ENCODE data around the gene CAGE1.

CAGE1 gene

DNA sequence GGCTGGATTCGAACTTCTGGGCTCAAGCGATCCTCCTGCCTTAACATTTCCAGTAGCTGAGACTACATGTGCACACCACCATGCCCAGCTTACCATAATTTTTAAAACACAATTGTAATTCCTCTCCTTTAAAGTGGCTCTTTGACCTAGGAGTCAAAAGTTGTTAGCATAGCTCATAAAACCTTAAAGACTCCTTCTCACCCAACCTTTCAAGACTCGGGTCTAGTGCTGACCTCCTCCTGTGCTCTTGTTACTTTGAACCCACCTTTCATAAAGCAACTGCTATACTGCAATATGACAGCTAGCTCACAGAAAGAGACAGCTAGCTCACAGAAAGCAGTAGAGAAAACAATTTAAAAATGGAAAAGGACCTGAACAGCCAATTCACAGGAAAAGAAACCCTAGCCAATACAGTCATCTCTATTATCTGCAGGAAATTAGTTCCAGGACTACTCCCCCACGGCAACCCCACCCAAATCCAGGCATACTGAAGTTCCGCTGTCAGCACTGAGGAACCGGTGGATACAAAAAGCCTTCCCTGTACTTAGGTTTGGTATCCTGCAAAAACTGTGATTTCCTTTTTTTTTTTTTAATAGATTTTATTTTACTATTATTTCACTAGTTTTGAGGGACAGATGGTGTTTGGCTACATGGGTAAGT lies 96.8 kb downstream of the CAGE1 start:
- TF ChIP-seq, protein P1, sequence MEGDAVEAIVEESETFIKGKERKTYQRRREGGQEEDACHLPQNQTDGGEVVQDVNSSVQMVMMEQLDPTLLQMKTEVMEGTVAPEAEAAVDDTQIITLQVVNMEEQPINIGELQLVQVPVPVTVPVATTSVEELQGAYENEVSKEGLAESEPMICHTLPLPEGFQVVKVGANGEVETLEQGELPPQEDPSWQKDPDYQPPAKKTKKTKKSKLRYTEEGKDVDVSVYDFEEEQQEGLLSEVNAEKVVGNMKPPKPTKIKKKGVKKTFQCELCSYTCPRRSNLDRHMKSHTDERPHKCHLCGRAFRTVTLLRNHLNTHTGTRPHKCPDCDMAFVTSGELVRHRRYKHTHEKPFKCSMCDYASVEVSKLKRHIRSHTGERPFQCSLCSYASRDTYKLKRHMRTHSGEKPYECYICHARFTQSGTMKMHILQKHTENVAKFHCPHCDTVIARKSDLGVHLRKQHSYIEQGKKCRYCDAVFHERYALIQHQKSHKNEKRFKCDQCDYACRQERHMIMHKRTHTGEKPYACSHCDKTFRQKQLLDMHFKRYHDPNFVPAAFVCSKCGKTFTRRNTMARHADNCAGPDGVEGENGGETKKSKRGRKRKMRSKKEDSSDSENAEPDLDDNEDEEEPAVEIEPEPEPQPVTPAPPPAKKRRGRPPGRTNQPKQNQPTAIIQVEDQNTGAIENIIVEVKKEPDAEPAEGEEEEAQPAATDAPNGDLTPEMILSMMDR (IDR thresholded peaks at IDR 0.05), result no peak
- no peak for TF ChIP-seq ZFX (IDR thresholded peaks at IDR 0.05; ENCODE audit: borderline replicate concordance)
- no peak overlapping the region for H3K27ac ChIP-seq

- no peak for TF ChIP-seq ZFX (IDR thresholded peaks at IDR 0.05; ENCODE audit: borderline replicate concordance)
- TF ChIP-seq, protein P1 (IDR thresholded peaks at IDR 0.05), result no peak
- H3K27ac ChIP-seq, result no peak overlapping the region
These were observed 99.5 kb downstream of the CAGE1 start for GRCh38 chr6:7290079-7290478.

DNA sequence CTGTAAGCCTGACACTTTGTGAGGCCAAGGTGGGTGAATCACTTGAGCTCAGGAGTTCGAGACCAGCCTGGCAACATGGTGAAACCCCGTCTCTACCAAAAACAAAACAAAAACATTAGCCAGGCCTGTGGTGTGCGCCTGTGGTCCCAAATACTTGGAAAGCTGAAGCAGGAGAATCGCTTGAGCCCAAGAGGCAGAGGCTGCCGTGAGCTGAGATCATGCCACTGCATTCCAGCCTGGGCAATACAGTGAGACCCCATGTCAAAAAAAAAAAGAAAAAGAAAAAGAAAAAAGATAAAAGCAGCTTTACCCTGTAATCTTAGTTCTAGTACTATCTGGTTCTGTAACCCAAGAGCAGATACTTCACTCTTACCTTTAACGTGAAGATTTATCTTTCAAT lies 104.1 kb downstream of the CAGE1 start:
- no peak overlapping the region for H3K27ac ChIP-seq
- no peak for TF ChIP-seq ZFX (IDR thresholded peaks at IDR 0.05; ENCODE audit: borderline replicate concordance)
- TF ChIP-seq, protein P1 (IDR thresholded peaks at IDR 0.05), result no peak

- TF ChIP-seq, protein P1 (IDR thresholded peaks at IDR 0.05), result no peak
- no peak for TF ChIP-seq ZFX (IDR thresholded peaks at IDR 0.05; ENCODE audit: borderline replicate concordance)
- no peak overlapping the region for H3K27ac ChIP-seq
These were observed 105.9 kb downstream of the CAGE1 start for GRCh38 chr6:7283676-7284075.

DNA sequence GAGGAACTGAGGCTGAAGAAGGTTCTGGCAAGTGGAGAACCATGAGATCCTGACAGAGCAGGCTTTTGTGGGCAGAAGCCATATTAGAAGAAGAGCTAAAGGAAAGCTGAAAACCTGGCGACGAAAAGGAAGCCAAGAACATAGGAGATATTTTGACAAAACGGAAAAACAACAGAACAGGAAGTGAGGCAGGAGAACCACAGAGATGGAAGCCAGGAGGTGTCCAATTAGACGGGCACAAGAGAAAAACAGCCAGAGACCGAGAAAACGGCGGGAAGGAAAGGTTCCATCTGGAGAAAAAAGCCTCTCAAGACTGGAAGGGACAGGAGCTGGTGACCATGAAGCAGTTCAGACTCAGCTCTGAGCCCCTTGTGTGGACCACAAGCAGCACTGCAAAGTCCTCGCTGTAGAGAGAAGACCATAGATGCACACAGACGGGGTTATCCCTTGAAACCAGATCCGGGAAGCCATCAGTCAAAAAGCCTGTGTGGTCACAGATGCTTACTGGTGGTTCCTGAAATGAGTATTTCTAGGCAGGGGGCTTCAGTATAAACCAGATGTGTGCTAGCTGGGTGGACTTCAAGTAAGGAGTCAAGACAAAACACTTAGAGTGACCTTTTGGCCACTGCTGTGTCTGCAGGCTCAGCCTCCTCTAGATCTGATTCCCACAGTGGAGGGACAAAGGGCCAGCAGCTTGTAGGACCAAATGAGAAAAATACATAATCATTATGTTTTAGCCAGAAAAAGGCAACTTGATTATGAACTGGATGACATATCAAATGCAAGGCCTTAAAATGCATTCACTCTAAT lies 107.2 kb downstream of the CAGE1 start:
- TF ChIP-seq, protein P1 (IDR thresholded peaks at IDR 0.05), result no peak
- TF ChIP-seq ZFX (IDR thresholded peaks at IDR 0.05; ENCODE audit: borderline replicate concordance), result no peak
- H3K27ac ChIP-seq, result no peak overlapping the region
